ENCODE results near the gene CLEC2D.
"Not testable (repeated sequence)": the region's sequence is repeated elsewhere in the genome, so short reads cannot be mapped to it uniquely, and the experiment has no call there.

Gene CLEC2D

GRCh38 chr12:9651265-9651729 lies 18.2 kb upstream of the CLEC2D start:
- H3K4me1 ChIP-seq (ENCODE audit: control insufficient read depth in 2 of 2, insufficient read depth in 2 of 2, low read length in 2 of 2) = peaks cover 9 to 13% of the 10 kb centered on the region in 2 donors
- H3K9ac ChIP-seq (ENCODE audit: low read depth in 1 of 2, low read length in 2 of 2) = no peak overlapping the region
- peak overlapping the region in 1 of 2 donors; percentile 93 for H3K4me3 ChIP-seq (ENCODE audit: low read length in 2 of 2)
- peaks cover 0 to 14% of the 10 kb centered on the region in 2 donors for H3K36me3 ChIP-seq (ENCODE audit: control insufficient read depth in 2 of 2, insufficient read depth in 2 of 2, low read length in 2 of 2)
- peak overlapping the region; percentile 41 to 91 for H3K27ac ChIP-seq (ENCODE audit: low read depth in 2 of 2, low read length in 2 of 2)
- no peaks in the 10 kb centered on the region for H3K27me3 ChIP-seq (ENCODE audit: control insufficient read depth in 2 of 2, insufficient read depth in 2 of 2, low read length in 2 of 2)
- H3K9me3 ChIP-seq (ENCODE audit: control insufficient read depth in 2 of 2, low read length in 2 of 2) = no peaks in the 10 kb centered on the region

GRCh38 chr12:9660046-9660445 lies 9.5 kb upstream of the CLEC2D start:
- Histone ChIP-seq H3K4me3 (ENCODE audit: low read length in 2 of 2) (no peak overlapping the region), H3K4me1 (ENCODE audit: control insufficient read depth in 2 of 2, insufficient read depth in 2 of 2, low read length in 2 of 2) (no peaks in the 10 kb centered on the region), H3K36me3 (ENCODE audit: control insufficient read depth in 2 of 2, insufficient read depth in 2 of 2, low read length in 2 of 2) (peaks cover 8 to 44% of the 10 kb centered on the region in 2 donors), H3K9me3 (ENCODE audit: control insufficient read depth in 2 of 2, low read length in 2 of 2) (no peaks in the 10 kb centered on the region), H3K27ac (ENCODE audit: low read depth in 2 of 2, low read length in 2 of 2) (no peak overlapping the region), H3K9ac (ENCODE audit: low read depth in 1 of 2, low read length in 2 of 2) (no peak overlapping the region), H3K27me3 (ENCODE audit: control insufficient read depth in 2 of 2, insufficient read depth in 2 of 2, low read length in 2 of 2) (no peaks in the 10 kb centered on the region)

GRCh38 chr12:9661720-9662119 lies 7.8 kb upstream of the CLEC2D start:
- H3K4me1 ChIP-seq (ENCODE audit: control insufficient read depth in 2 of 2, insufficient read depth in 2 of 2, low read length in 2 of 2) = no peaks in the 10 kb centered on the region
- no peaks in the 10 kb centered on the region for H3K27me3 ChIP-seq (ENCODE audit: control insufficient read depth in 2 of 2, insufficient read depth in 2 of 2, low read length in 2 of 2)
- no peaks in the 10 kb centered on the region for H3K9me3 ChIP-seq (ENCODE audit: control insufficient read depth in 2 of 2, low read length in 2 of 2)
- no peak overlapping the region for H3K9ac ChIP-seq (ENCODE audit: low read depth in 1 of 2, low read length in 2 of 2)
- H3K27ac ChIP-seq (ENCODE audit: low read depth in 2 of 2, low read length in 2 of 2) = no peak overlapping the region
- H3K36me3 ChIP-seq (ENCODE audit: control insufficient read depth in 2 of 2, insufficient read depth in 2 of 2, low read length in 2 of 2) = peaks cover 8 to 43% of the 10 kb centered on the region in 2 donors
- H3K4me3 ChIP-seq (ENCODE audit: low read length in 2 of 2) = no peak overlapping the region

- peaks cover 8 to 36% of the 10 kb centered on the region in 2 donors for H3K36me3 ChIP-seq (ENCODE audit: control insufficient read depth in 2 of 2, insufficient read depth in 2 of 2, low read length in 2 of 2)
- no peaks in the 10 kb centered on the region for H3K27me3 ChIP-seq (ENCODE audit: control insufficient read depth in 2 of 2, insufficient read depth in 2 of 2, low read length in 2 of 2)
- H3K27ac ChIP-seq (ENCODE audit: low read depth in 2 of 2, low read length in 2 of 2) = no peak overlapping the region
- H3K4me1 ChIP-seq (ENCODE audit: control insufficient read depth in 2 of 2, insufficient read depth in 2 of 2, low read length in 2 of 2) = no peaks in the 10 kb centered on the region
- H3K9ac ChIP-seq (ENCODE audit: low read depth in 1 of 2, low read length in 2 of 2) = no peak overlapping the region
- H3K9me3 ChIP-seq (ENCODE audit: control insufficient read depth in 2 of 2, low read length in 2 of 2) = no peaks in the 10 kb centered on the region
- H3K4me3 ChIP-seq (ENCODE audit: low read length in 2 of 2) = no peak overlapping the region
These were observed 7.0 kb upstream of the CLEC2D start for GRCh38 chr12:9662488-9662887.

GRCh38 chr12:9667403-9668160 lies 1.9 kb upstream of the CLEC2D start:
- no peaks in the 10 kb centered on the region for H3K9me3 ChIP-seq (ENCODE audit: control insufficient read depth in 2 of 2, low read length in 2 of 2)
- no peak overlapping the region for H3K9ac ChIP-seq (ENCODE audit: low read depth in 1 of 2, low read length in 2 of 2)
- H3K4me1 ChIP-seq (ENCODE audit: control insufficient read depth in 2 of 2, insufficient read depth in 2 of 2, low read length in 2 of 2) = no peaks in the 10 kb centered on the region
- H3K27ac ChIP-seq (ENCODE audit: low read depth in 2 of 2, low read length in 2 of 2) = no peak overlapping the region
- no peak overlapping the region for H3K4me3 ChIP-seq (ENCODE audit: low read length in 2 of 2)
- peaks cover 0 to 11% of the 10 kb centered on the region in 2 donors for H3K36me3 ChIP-seq (ENCODE audit: control insufficient read depth in 2 of 2, insufficient read depth in 2 of 2, low read length in 2 of 2)
- no peaks in the 10 kb centered on the region for H3K27me3 ChIP-seq (ENCODE audit: control insufficient read depth in 2 of 2, insufficient read depth in 2 of 2, low read length in 2 of 2)

- H3K27ac ChIP-seq (ENCODE audit: low read depth in 2 of 2, low read length in 2 of 2) = no peak overlapping the region
- H3K9me3 ChIP-seq (ENCODE audit: control insufficient read depth in 2 of 2, low read length in 2 of 2) = no peaks in the 10 kb centered on the region
These were observed 1.1 kb upstream of the CLEC2D start for GRCh38 chr12:9668161-9669018.

GRCh38 chr12:9669019-9669326 lies 540 bp upstream of the CLEC2D start:
- H3K4me1 ChIP-seq (ENCODE audit: control insufficient read depth in 2 of 2, insufficient read depth in 2 of 2, low read length in 2 of 2) = peaks cover 0 to 2% of the 10 kb centered on the region in 2 donors
- H3K4me3 ChIP-seq (ENCODE audit: low read length in 2 of 2) = no peak overlapping the region
- no peaks in the 10 kb centered on the region for H3K27me3 ChIP-seq (ENCODE audit: control insufficient read depth in 2 of 2, insufficient read depth in 2 of 2, low read length in 2 of 2)
- no peaks in the 10 kb centered on the region for H3K9me3 ChIP-seq (ENCODE audit: control insufficient read depth in 2 of 2, low read length in 2 of 2)
- no peak overlapping the region for H3K9ac ChIP-seq (ENCODE audit: low read depth in 1 of 2, low read length in 2 of 2)
- peaks cover 0 to 6% of the 10 kb centered on the region in 2 donors for H3K36me3 ChIP-seq (ENCODE audit: control insufficient read depth in 2 of 2, insufficient read depth in 2 of 2, low read length in 2 of 2)
- no peak overlapping the region for H3K27ac ChIP-seq (ENCODE audit: low read depth in 2 of 2, low read length in 2 of 2)

More at GRCh38 chr12:9668161-9669018, 1.1 kb upstream of the CLEC2D start:
- Histone ChIP-seq H3K4me1 (ENCODE audit: control insufficient read depth in 2 of 2, insufficient read depth in 2 of 2, low read length in 2 of 2) (peaks cover 0 to 2% of the 10 kb centered on the region in 2 donors), H3K4me3 (ENCODE audit: low read length in 2 of 2) (no peak overlapping the region), H3K27me3 (ENCODE audit: control insufficient read depth in 2 of 2, insufficient read depth in 2 of 2, low read length in 2 of 2) (no peaks in the 10 kb centered on the region), H3K36me3 (ENCODE audit: control insufficient read depth in 2 of 2, insufficient read depth in 2 of 2, low read length in 2 of 2) (peaks cover 0 to 6% of the 10 kb centered on the region in 2 donors), H3K9ac (ENCODE audit: low read depth in 1 of 2, low read length in 2 of 2) (no peak overlapping the region)

GRCh38 chr12:9672340-9672739 lies 2.8 kb downstream of the CLEC2D start:
- H3K4me3 ChIP-seq (ENCODE audit: low read length in 2 of 2) = peak overlapping the region in 1 of 2 donors; percentile 34
- H3K9me3 ChIP-seq (ENCODE audit: control insufficient read depth in 2 of 2, low read length in 2 of 2); H3K36me3 ChIP-seq (ENCODE audit: control insufficient read depth in 2 of 2, insufficient read depth in 2 of 2, low read length in 2 of 2); H3K27me3 ChIP-seq (ENCODE audit: control insufficient read depth in 2 of 2, insufficient read depth in 2 of 2, low read length in 2 of 2); H3K4me1 ChIP-seq (ENCODE audit: control insufficient read depth in 2 of 2, insufficient read depth in 2 of 2, low read length in 2 of 2): not testable (repeated sequence)
- H3K9ac ChIP-seq (ENCODE audit: low read depth in 1 of 2, low read length in 2 of 2) = peak overlapping the region in 1 of 2 donors; percentile 18
- H3K27ac ChIP-seq (ENCODE audit: low read depth in 2 of 2, low read length in 2 of 2) = peak overlapping the region in 1 of 2 donors; percentile 16

- Histone ChIP-seq H3K9ac (ENCODE audit: low read depth in 1 of 2, low read length in 2 of 2) (peak overlapping the region in 1 of 2 donors; percentile 38), H3K4me3 (ENCODE audit: low read length in 2 of 2) (peak overlapping the region in 1 of 2 donors; percentile 39), H3K27me3 (ENCODE audit: control insufficient read depth in 2 of 2, insufficient read depth in 2 of 2, low read length in 2 of 2) (no peaks in the 10 kb centered on the region), H3K36me3 (ENCODE audit: control insufficient read depth in 2 of 2, insufficient read depth in 2 of 2, low read length in 2 of 2) (no peaks in the 10 kb centered on the region), H3K9me3 (ENCODE audit: control insufficient read depth in 2 of 2, low read length in 2 of 2) (no peaks in the 10 kb centered on the region), H3K4me1 (ENCODE audit: control insufficient read depth in 2 of 2, insufficient read depth in 2 of 2, low read length in 2 of 2) (peaks cover 0 to 2% of the 10 kb centered on the region in 2 donors), H3K27ac (ENCODE audit: low read depth in 2 of 2, low read length in 2 of 2) (peak overlapping the region; percentile 15 to 57)
These were observed 4.1 kb downstream of the CLEC2D start for GRCh38 chr12:9673404-9674225.

Measured in mucosa of rectum (tissue), 2 donors.